Activated CD8-positive, alpha-beta memory T cell treated with anti-CD3 and anti-CD28 coated beads, Interleukin-2, amount 50 U/mL, for 1 hour (primary cell): Measurements from ENCODE around the gene TESK1.
A peak's percentile ranks its signal among the peaks of the same experiment; 100 is the strongest.

Source experiments
- DNase-seq: peaks from one replicate; pipeline ENCODE4 v3.0.0-alpha.2; 2020; ENCODE audit errors: extremely low read depth

The TESK1 gene, protein sequence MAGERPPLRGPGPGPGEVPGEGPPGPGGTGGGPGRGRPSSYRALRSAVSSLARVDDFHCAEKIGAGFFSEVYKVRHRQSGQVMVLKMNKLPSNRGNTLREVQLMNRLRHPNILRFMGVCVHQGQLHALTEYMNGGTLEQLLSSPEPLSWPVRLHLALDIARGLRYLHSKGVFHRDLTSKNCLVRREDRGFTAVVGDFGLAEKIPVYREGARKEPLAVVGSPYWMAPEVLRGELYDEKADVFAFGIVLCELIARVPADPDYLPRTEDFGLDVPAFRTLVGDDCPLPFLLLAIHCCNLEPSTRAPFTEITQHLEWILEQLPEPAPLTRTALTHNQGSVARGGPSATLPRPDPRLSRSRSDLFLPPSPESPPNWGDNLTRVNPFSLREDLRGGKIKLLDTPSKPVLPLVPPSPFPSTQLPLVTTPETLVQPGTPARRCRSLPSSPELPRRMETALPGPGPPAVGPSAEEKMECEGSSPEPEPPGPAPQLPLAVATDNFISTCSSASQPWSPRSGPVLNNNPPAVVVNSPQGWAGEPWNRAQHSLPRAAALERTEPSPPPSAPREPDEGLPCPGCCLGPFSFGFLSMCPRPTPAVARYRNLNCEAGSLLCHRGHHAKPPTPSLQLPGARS

DNA sequence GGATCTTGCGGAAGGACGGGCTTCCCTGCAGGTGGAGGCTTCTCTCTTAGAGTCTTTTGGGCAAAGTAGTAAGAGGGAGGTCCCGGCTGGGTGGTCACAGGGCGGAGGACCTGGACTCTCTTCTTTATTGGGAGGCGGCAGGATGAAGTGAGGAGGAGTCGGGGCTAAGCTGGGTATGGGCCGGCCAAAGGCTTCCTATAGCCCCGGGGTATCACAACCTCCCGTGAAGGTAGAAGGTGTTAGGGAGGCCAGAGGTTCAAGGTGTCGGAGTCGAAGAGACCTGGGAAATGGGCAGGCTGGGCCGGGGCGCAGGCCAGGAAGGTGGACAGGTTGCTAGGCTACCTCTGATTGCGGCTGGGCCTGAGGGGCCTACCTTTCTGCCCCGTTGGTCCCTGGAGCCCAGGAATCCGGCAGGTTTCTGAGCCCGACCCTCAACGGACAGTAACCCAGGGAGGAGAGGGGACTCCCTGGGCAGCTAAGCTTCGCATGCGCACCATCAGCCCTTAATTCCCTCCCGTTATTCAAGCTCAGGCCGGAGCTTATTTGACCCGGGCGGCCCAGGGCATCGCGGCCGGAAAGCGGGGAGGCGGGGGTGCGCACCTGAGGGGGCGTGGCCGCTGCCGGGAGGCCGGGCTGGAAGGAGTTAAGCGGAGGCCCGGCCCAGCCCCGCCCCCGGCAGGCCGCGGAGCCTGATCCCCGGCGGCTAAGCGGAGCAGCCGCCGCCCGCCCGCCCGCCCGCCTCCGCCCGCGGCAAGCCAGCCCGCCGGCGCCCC, at the start of gene TESK1:
Gene TESK1, plus strand, starts transcription at position 685 of the 773 bp plus-strand sequence. CDS start 358 bp downstream, outside the sequence.
- peak; percentile 47 for DNase-seq

DNA sequence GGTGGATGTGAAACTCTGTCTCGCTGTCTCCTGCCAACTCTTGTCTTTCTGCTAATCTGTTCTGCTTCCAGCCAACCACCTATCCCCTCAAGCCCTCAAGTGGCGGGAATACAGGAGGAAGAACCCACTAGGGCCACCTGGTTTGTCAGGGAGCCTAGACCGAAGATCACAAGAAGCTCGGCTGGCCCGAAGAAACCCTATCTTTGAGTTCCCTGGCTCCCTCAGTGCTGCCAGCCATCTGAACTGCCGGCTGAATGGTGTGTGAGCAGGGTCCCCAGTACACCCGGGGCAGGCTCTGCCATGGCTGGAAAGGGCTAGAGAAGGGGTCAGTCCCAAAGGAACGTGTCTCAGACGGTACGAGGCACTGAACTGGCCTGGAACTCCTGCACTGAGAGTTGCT, 49.2 kb upstream of the TESK1 start:
- no peak for DNase-seq

DNA sequence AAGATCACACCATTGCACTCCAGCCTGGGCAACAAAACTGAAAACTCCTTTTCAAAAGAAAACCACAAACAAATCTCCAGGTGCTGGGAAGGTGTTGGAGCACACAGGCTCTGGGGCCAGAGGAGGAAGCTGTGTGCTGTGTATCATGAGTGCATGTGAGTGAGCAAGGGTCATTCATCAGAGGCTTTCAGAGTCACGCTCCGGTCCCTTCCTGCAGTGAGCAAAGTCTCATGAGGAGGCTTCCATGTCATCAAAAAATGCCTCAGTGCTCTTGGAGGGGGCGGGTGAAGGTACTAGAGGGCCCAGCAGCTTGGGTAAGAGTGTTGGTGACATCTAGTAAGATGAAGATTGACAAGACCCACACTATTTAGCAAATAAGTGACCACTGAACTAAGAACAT, 48.3 kb upstream of the TESK1 start:
- DNase-seq: no peak

DNA sequence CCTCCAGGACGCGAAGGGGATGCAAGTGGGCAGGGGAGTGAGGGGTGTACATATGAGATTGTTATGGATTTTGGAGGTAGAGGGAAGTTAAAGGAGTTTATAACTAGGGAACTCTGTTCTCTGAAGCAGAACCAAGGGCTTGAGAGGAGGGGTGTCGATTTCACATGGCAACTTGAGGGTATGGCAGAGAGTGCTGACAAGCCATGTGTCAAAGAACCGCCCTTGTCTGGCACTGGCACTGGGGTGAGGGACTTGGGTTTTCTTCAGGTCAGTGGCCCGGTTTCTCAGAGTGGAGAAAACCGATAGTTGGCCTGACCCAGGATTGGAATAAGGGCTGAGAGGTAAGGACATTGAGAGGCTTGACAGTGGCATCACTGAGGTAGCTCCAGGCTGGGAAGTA, 47.7 kb upstream of the TESK1 start:
- no peak for DNase-seq

DNA sequence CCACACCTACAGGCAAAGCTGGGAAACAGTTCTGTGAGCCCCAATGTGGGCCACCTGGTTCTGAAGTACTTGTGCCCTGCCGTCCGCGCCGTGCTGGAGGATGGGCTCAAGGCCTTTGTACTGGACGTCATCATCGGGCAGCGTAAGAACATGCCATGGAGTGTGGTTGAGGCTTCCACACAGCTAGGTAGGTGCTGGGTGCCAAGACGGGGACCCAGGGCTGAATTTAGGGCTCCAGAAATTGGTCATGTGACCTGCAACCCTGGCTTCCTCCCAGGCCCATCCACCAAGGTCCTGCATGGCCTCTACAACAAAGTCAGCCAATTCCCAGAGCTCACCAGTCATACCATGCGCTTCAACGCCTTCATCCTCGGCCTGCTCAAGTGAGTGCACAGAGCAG, 46.9 kb upstream of the TESK1 start:
- no peak for DNase-seq

DNA sequence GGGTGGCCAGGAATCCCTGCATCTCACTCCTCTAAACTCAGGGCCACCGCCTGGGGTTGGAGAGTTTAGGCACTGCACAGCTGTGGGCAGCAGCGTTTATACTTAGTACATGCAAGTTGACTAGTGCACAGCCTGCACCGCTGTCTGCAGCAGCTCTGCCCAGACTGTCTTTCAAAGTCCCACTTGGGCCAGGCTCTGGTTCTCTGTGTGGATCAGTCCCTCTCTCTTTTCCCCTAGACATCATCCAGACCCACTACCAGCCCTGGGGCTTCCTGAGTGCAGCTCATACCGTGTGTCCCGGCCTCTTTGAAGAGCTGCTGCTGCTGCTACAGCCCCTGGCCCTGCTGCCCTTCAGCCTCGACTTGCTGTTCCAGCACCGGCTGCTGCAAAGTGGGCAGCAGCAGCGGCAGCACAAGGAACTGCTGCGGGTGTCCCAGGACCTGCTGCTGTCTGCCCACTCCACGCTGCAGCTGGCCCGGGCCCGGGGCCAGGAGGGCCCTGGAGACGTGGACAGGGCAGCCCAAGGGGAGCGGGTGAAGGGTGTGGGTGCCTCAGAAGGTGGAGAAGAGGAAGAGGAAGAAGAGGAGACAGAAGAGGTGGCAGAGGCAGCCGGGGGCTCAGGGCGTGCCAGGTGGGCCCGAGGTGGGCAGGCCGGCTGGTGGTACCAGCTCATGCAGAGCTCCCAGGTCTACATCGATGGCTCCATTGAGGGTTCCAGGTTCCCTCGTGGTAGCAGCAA, 45.1 kb upstream of the TESK1 start:
- DNase-seq: no peak

DNA sequence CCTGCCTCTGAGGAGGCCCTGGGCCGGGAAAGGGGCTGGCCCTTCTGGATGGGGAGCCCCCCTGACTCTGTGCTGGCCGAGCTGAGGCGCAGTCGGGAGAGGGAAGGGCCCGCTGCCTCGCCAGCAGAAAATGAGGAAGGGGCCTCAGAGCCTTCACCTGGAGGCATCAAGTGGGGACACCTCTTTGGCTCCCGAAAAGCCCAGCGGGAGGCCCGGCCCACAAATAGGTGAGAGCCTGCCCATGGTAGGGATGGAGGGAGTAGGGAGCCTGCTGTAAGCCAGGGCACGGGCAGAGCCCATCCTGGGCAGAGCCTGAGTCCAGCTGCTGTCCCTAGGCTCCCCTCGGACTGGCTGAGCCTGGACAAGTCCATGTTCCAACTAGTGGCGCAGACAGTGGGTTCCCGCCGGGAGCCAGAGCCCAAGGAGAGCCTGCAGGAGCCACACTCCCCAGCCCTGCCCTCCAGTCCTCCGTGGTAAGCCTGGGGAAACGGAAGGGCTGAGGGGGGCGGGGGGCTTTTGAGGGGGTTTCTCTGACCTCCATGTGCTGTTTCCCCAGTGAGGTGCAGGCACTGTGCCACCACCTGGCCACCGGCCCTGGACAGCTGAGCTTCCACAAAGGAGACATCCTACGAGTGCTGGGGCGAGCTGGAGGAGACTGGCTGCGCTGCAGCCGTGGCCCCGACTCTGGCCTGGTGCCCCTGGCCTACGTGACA, 44.3 kb upstream of the TESK1 start:
- DNase-seq: no peak

DNA sequence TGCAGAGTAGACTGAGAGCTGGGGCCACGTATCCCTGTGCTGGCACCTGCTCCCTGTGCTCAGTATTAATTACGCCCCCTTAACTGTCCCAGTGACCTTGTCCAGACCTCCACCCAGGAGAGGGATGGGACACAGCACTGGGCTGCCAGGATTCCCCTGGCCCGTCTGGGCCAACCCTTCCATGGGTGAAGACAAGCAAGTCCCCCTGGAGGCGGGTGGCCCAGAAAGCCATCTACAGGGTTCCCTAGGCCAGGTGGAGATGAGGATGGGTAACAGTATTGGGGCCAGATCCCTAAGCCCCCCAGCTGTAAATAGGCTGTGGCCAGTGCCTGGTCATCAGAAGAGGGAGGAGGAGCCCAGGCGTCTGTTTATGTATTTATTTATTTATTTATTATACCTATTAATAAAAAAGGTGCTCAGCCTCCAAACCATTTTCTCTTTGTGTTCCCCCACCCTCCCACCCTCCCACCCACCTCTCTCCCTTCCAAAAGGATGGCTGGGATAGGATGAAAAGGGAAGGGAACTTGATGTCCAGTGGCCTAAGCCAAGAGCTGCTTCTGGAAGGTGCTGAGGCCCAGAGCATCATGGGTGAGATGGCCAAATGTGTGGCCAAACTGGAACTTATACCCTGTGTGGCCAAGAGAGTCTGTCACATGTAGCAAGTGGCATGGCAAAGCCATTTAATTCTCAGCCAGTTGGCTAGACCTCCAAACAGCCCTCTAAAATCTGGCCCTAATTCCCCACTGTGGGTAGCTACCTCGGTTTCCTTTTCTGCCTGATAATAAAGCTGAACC, 43.4 kb upstream of the TESK1 start:
- DNase-seq: no peak

DNA sequence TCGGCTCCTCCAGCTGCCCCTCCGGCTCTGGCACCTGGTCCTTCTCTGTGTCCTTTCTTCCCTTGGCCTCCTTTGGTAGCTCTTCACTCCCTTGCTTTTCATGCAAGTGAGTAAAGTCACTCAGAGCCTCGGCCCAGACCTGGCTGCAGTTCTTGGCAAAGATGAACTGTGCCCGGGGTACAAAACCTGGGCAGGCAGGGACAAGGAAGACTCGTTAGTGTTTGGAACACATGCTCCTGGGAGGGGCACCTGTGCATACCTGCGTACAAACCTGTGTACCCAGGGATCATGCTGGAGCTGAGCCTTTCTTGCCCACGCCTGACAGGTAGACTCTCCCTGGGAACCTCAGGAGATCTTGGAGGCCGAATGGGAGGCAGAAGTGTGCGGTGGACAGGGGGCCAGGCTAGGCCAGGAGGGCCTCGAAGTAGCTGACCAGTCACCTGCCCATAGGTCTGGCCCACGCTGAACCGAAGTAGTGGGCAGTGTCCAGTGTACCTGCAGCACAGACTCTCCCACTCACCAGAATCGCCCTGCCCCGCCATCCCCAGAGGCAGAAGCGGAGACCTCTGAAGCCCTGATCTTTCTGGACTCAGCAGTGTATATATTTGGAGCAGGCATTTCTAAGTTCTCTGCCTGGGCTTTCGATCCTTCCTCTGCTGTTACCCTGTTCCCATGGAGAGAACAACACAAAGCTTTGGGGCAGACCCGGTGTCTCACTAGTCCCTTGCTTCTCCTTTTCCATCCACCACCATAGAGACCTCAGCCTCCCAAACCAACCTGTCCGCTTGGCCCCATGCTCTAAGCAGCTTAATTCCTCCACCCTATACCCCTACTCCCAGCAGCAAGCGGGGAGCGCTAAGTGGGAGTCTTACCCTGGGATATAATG, 41.9 kb upstream of the TESK1 start:
- no peak for DNase-seq

DNA sequence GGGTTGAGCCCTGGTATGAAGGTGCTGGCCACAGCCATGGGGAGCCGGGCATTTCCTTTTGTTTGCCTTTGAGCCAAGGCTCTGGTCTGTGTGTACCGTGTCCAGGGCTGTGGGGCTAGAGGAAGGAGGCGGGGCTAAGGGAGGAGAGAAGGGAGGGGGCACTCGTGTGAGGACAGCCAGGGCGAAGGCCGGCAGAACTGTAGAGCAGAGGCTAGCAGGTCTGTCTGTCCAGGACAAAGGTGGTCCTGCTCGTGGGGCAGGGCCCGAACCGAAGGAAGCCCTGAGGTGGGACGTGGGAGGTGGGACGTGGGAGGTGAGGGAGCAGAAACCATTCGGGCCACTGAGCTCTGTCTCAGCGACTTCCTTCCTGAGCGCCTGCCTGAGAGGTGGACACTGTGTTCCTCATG, 41.3 kb upstream of the TESK1 start:
- DNase-seq: no peak

DNA sequence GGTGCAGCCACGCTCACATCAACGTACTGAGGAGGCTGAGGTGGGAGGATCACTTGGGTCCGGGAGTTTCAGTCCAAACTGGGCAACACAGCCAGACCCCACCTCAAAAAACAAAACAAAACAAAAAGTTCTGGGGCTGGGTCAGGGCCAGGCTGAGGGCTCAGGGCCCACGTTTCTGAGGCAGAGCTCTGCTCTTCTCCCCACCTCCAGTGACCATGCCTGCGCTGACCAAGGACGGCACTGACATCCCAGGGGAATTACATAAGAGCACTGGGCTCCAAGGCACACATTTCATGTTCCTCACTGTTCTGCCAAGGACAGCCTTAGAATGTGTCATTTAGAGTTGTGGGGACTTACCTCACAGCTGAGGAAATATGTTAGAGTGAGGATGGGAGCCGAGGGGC, 40.4 kb upstream of the TESK1 start:
- no peak for DNase-seq

DNA sequence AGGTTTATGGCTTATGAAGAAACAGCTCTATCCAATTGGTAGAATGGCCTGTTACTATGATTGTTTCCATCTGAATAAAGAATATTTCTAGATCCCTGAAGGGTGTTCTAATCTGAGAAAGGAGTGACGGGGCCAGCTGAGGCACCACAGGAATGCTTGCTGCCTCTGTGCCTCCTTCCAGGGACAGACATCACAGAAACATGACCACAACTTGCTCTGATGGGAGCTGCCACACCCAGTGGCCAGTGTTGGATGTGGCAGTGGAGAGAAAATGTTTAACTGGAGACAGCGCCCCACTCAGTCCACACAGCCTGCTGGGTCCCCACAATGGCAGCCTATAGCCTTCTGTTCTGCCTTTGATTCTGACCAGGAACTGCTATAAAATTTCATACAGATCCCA, 38.6 kb upstream of the TESK1 start:
- no peak for DNase-seq

DNA sequence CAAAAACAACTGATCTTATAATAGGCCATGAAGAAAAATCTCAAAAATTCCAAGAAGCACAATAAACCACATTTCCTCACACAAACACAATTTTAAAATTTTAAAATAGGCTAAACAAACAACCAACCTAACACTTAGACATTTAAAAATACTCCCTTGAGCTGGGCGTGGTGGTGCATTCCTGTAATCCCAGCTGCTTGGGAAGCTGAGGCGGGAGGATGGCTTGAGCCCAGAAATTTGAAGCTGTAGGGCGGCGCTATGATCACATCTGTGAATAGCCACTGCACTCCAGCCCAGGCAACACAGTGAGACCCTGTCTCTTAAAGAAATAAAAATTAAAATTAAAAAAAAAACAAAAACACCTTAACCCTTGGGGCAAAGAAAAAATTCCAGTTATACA, 36.9 kb upstream of the TESK1 start:
- no peak for DNase-seq

DNA sequence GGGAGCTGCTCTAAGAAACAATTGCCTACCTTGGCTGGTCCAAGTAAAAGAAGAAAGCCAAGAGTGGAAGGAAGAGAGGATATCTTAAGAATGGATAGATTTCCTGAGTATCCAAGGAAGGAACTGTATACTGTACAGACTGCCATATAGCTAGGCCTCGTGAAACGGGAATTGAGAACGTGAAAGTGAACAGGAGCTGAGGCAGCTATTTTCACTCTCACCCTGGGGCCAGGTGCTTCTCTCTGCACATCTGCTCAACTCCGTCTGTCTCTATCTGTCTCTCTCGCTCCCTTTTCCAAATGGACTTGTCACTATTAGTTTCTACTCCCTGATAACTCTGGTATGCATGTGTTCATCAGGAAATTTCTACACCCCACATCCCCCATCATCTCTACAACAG, 35.9 kb upstream of the TESK1 start:
- DNase-seq: no peak

DNA sequence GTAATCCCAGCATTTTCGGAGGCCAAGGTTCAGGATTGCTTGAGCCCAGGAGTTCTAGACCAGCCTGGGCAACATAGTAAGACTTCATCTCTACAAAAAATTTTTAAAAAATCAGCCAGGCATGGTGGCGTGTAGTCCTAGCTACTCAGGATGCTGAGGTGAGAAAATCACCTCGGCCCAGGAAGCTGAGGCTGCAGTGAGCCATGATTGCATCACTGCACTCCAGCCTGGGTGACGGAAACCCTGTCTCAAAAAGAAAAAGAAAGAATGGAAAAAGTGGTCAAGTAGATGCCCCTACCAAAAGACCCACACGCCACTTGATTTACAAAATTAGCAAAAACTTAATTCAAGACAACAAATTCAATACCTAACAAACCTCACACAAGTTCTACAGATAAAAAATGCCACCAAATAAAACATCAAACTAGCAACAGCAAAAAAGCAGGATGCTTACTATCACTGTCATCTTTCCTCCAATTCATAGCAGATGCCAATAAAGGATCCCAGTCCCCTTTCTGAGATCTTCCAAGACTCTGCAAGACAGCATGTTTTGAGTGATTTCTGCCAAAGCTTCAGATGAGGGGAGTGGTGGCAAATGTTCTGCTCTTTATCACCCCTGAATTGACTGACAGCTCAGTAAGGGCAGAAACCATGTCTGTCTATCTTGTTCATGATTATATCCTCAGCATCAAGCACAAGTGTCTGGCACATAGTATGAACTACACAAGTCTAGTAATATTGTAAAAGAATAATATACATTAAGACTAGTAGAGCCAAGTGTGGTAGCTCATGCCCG, 34.2 kb upstream of the TESK1 start:
- DNase-seq: no peak

DNA sequence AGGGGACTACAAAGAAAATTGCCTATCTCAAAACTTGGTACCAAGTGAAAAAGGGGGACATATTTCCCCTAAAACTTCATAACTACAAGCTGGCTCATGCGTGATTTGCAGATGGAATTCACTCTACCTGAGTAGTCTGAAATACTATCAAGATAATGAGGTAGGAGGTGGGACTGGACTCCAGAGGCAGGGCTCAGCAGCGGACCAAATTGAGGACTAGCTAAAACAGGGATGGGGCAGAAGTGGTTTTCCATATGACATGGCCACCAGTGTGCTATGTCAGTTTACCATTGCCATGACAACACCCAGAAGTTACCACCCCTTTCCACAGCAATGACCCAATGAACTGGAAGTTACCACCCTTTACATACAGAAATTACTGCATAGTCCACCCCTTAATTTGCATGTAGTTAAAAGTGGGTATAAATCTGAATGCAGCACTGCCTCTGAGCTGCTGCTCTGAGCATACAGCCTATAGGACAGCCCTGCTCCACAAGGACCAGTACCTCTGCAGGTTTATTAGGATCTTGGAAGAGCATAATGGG, 30.4 kb upstream of the TESK1 start:
- no peak for DNase-seq

DNA sequence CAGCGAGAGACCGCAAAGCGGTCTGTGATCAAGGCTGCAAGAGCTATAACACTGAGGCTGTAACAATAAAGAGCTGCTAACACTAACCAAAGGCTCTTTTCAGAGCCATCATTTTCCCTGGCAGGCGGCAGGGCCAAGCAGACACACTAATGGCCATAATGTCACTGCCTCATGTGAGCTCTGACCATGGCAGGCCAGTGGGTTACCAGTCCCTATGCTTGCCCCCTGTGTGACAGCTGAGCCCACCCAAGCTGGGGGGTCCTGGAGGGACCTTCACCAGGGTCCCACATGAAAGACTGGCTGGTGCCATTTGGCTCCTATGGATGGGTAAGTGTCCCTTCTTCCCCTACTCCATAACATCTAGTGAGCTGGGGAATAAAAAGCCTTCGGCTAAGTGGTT, 29.6 kb upstream of the TESK1 start:
- DNase-seq: no peak

DNA sequence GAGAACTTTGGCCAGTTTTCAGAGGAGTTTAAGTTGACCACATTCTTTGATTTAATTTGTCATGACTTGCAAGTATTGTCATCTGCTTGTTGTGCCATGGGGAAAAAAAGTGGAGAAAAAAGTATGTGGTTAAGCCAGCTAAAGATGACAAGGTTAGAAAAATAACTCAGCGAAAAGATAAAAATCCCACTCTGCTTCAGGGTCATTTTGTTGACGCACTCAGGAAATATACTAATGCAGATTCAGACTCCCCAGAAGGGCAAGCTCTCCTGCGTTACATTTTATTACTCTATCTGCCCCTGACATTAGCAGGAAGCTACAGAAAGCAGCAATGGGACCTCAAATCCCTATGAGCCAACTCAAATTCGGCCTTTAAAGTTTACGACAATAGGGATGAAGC, 27.6 kb upstream of the TESK1 start:
- no peak for DNase-seq
